Activated T-cell treated with anti-CD3 and anti-CD28 coated beads for 24 hours (primary cell): ENCODE results near the gene MBD5.

Experiments
- DNase-seq: peaks from one replicate; pipeline ENCODE4 v3.0.0-alpha.2; 2020; ENCODE audit warnings: low read depth

The MBD5 gene

DNA sequence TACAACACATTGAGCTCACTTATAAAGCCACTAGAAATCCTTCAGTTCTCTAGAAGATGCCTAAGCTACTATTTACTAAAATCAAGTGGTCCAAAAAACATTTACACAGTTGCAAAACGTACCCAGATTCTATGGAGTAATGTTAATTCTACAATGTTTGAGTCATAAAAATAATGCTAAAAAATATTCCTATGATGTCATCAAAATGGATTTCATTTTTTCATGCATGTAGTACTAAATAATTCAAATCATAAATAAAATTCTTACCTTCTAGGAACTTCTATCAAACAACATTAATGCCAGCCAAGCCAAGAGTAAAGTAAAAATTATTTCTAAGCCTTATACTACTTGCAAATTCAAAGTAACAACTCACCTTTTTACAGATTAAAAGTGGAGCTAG, 454.7 kb downstream of the MBD5 start:
- DNase-seq, result no peak

DNA sequence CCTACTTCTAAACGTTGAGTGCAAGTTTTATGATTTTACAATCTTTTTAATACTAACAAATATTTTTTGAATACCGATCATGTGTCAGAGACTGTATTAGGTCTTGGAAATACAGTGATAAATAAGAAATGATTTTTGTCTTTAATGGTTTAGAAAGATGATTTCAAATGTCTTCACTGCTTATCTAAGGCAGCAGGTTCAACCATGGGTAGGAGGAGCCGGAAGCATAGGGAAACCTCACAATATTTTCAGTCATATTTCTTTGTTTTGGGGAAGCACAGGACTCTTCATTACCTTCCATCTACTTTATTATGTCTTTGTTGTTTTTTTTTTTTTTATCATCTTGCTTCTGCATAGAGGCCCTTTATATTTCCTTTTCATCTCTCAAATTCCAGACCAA, 458.5 kb downstream of the MBD5 start:
- DNase-seq, result no peak

DNA sequence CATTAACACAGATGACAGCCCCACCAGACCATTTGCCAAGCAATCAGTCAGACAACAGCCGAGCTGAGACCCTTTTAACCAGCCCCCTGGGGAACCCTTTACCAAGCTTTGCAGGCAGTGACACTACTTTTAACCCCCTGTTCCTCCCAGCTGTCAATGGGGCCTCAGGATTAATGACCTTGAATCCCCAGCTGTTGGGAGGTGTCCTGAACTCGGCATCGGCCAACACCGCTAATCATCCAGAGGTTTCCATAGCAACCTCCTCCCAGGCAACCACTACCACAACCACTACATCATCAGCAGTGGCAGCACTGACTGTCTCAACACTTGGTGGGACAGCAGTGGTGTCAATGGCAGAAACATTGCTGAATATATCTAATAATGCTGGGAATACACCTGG, 462.8 kb downstream of the MBD5 start:
- no peak for DNase-seq

DNA sequence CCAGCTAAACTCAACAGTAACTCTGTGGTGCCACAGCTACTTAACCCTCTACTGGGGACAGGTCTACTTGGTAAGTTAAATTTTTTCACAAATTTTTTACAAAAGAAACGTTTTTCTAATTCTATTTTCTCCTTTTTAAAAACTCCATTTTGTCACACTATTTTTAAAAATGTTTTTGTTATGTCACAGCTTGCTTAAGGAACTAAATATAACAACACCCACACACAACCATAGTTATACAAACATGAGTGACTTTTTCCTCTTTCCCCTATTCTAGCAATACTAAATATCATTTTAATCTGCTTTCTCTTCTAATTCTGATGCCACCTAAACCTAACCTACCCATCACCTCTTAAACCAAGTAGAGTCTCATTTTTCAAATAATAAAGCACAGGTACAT, 463.2 kb downstream of the MBD5 start:
- DNase-seq, result no peak

DNA sequence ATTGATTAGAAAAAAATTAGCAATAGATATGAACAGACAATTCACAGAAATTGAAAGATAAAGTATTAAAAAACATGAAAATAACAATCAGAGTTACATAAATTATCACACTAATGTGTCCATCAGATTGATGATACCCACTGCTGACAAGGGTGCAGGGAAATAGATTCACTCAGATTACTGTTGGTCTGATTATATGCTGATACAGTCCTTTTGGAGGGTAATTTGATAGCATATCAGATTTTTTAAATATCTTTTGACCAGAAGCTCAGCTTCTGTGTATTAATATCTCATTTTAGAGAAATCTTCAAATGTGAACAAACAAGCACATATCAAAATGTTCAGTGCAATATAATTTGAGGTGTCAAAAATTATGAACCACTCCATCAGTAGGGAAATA, 465.8 kb downstream of the MBD5 start:
- no peak for DNase-seq

DNA sequence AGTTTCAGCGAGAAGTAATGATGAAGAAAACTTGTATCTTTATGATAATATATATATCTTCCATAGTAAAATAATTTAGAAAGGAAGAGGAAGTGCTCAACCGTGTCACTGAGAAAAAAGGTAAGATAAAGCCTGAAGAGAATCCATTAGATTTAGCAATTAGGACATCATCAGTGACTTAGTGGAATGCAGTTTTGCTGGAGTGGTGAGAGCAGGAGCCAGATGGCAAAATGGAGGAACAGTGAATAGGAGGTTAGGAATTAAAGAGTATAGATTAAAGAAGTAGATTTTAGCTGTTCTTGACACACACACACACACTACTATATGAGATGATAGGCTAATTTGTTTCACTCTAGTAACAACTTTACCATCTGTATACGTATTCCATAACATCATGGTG, 466.5 kb downstream of the MBD5 start:
- DNase-seq, result no peak

DNA sequence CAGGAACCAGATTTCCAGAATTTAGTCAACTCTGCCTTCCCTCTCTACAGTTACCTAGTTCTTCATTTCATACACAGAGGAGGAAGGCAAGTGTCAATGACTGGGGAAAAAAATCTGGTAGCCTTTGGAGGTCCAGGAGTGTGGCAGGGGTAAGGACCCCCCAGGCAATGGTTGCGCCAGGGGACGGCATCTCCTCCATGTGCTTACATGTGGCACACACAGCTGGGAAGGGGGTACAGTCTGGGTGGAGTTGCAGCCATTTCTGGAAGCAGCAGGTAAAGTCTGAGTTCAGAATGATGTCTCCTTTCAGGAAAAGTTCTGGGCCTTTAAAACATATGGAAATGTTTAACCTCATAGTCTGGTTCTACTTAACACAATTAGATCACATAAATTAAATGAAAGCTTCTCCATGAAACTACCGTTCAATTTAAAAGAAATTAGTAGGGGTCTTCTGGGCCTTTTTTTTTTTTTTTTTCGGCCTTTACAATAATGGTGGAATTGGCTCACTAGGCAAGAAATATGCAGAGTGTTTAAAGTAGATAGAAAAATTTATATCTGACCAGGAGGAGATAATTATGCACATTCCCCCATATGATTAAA, 470.0 kb downstream of the MBD5 start:
- DNase-seq, result no peak

DNA sequence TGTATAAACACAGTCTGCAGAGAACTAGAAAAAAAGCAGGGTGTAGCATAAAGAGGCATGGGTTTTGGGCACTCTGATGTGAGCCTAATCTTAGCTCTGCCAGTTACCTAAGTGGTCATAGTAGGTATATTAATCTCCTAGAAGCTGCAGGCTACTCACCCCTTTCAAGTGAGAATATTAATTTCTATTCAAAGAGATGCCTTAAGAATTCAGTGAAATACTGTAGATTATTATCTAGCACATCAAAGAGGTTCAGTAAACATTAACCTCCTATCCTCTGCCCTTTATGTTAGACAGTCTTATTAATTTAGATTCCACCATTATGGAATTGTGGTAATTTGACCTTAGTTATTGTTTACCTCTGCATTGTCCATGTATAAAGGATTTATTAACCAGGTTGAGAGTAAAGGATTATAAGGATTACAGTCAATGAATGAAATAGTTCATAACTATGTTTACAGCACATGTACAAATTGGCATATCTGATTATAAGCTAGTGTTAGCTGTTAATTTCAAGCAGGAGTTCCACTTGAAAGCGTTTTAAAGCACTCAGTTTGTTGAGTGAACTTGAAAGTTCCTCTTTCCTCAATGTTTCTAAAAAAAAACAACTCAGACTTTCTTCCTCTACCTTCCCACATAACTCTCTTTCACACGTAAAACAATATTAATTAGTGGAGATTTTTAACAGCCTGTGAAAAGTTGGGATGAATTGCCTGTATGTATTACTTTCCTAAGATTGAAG, 473.1 kb downstream of the MBD5 start:
- no peak for DNase-seq

DNA sequence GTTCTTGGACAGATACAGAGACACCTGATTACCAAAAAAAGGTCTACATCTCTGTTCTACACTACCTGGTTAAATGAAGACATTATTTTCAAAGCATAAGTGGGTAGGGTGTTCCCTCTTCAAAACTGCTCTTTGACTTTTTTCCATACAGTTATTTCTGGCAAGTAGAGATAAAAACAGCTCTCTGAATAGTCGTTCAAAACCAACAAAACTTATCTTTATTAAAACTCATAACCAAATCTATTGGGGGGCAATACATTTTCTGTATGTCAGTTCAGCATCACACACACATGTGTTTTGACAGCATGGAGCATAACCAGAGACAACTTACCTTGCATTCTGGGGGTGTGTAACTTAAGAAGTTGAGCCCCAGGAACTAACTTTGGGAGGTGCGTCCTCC, 474.7 kb downstream of the MBD5 start:
- DNase-seq, result no peak

DNA sequence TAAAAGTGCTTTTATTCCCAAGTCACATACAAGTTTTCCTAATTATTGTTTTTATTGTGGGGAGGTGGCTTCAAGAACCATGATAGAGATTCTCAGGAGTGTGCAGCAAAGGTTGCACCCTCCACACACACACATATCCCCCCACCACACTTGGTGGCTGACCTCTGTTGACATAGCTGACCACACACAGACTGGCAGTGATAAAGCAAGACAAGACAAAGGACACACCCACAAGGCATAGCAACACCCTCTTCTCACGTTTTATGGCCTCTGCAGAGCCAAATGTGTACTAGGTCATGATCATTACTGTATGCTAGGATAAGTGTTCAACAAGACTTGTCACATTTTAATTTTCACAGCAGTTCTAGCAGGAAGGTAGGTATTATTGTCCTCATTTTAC, 480.7 kb downstream of the MBD5 start:
- no peak for DNase-seq

DNA sequence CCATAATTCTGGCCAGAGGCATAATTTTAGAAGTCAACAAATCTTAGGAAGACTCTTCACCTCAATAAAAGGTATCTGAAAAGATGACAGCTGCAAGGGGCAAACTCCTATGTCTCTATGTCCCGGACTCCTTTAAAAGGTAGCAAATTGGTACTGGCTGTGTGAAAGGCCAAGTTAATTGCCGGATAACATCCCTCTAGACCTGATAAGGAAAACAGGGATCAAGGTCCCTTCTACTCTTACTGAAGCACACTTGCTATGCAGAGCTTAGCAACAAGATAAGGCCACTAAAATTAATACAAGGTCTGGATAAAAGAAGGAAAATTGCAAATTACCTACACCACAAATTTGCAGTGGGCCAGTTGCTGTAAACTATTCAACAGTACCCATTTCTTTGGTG, 482.6 kb downstream of the MBD5 start:
- DNase-seq, result no peak

DNA sequence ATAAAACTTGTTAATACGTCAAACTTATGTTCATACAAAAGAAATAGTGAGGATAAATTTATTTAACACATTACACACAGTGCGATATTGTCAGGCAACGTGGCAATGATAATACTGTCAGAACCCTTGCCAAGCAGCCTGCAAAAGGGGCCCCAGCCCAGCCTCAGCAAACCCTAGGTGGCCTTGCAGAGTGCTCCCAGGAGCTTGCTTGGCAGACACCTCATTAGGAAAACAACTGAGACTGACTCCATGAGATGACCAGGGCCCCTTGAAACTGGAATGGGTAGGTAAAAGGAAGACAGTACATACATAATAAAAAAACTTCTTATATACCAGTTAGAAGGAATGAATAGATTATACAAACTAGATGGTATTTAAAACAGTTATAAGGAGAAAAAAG, 487.1 kb downstream of the MBD5 start:
- DNase-seq, result no peak

DNA sequence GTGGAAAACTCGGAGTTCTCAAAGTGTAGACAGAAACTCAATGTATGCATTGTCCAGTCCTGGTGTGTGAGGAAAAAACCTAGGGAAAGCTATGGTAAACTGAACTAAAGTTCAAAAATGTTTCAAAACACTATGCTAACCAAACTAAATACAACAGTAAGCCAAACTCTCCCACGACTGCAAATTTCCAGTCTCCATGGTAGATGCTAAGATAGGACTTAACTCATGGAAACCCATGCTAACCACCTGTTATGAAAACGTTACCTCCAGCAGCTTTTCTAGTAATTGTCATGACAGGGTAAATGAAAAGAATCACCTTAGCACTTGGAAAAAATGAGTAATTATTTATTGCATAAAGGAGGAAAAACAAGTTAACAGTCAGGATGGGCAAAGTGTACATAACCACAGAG, 488.0 kb downstream of the MBD5 start:
- DNase-seq, result no peak

DNA sequence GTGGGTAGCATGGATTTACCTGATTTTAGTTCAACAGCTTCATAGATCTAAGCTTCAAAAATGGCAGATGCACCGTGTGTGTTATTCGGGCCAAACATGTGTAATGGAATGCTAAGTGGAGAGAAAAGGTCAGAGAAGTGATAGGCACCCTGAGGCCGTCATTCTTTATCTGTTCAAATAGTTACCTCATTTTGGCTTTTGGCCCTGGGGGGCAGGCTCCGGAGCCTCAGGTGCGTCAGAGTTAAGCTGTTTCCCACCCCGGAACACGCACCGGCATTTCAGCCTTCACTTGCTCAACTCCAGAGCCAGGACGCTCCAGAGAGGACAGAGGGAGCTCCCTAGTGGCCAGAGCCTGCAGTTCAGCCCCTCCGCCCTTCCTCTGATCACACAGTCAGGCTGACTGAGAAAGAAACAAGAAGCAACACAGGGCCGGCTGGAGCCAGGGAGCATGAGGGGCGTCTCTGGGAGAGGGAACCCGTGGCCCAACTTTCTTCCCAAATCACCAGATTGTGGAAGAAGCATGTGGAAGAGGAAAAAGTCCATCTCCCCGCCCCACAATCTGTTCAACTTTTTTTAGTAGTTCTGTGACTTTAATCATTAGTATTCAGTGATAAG, 488.5 kb downstream of the MBD5 start:
- DNase-seq, result peak; percentile 78

DNA sequence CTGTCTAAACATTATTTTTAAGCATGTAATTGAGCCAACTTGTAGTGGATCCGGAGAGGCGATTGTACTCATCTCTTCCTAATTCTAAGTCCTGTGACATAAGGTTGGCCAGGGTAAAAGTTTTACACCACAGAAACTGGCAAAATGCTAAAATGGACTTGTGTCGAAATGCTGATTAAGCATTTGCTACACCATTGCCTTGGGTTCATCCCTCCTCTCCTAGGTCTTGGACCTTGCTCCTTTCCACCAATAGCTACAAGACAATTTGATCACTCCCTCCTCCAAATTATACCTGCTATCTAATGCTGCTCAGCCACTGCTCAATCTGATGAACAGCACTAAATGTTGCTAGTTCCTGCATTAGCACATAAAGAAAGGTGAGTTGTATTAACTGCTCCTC, 491.0 kb downstream of the MBD5 start:
- DNase-seq, result no peak

DNA sequence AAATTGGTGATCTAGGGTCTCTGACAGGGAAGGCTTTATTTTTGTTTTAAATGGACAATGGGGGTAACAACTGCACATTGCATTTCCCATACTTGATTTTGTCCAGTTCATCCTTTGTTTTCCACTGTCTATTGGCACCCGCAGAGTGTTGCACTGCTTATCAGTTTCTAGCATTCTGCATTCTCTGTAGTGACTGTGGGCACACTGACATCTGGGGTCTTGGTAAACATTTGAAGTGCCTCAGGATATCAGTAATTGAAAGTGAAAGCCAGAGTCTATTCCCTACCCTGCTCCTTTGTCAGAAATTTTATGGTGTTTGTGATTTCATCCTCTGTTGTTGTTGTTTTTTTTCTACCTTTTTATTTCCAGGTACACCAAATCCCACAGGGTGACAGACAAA, 491.6 kb downstream of the MBD5 start:
- DNase-seq, result no peak

DNA sequence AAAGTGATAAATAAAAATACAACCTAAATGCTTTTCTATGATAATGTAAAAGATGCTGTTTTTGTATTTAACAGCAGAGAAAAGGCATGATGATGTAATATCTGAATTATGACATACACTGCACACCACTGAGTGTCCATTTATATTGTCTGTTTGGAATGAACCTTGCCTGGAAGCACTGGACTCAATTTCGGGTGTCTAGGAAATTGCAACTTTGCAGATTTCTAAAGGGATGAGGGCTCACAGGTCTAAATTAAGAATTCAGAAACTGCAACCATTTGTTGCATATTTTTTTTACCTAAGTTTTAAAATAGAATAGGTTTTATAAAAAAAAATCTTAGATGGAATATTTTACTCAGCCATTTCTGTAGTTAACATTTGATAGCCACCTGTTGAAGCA, 492.5 kb downstream of the MBD5 start:
- no peak for DNase-seq

DNA sequence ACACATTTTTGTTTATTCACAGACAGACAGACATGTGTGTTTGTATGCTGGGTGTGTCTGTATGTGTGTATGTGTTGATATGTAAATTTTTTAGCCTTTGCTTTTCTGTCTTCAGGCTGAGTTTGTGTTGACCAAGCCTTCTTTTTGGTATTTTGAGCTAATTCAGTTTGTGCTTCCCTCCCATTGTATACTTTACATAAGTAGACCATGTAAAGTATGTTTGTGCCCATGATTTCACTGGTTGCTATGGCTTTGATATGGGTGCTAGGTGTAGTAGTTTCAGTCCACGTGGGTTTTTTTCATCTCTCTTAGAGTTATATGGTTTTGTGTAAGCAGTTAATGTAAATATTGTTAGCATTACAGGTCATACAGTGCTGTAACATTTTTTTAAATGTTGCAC, 494.2 kb downstream of the MBD5 start:
- DNase-seq, result no peak

DNA sequence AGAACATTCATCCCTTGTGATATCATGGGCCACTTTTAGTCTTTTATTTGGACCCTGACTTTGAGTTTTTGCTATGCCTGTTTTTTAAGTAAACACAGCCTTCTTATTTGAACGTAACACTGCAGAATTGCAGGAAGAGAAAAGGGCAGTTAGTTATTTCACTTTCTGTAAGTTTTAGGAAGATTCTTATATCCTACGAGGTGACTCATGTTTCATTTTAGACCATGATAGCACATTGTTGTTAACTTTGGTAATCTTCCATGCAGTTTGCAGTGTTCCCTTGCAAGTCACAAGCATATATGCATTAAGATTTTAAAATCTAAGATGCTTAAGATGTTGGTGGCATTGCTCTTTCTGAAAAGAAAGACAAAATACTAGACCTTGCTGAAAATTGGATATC, 495.1 kb downstream of the MBD5 start:
- no peak for DNase-seq

DNA sequence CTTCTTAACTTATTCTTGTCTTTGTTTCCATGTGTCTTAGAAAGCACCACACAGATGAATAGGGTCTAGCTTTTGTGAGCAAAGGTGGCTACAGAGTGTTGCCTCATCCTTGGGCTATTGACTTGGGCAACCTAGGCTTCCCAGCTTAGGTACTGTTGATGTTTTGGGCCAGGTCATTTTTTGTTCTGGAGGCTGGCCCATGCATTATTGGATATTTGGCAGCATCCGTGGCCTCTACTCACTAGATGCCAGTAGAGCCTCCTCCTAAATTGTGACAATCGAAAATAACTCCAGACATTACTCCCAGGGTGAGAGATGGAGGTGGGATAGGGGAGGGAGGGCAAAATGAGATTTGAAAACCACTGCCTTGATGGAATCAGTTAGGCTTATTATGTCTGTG, 496.4 kb downstream of the MBD5 start:
- DNase-seq, result no peak

DNA sequence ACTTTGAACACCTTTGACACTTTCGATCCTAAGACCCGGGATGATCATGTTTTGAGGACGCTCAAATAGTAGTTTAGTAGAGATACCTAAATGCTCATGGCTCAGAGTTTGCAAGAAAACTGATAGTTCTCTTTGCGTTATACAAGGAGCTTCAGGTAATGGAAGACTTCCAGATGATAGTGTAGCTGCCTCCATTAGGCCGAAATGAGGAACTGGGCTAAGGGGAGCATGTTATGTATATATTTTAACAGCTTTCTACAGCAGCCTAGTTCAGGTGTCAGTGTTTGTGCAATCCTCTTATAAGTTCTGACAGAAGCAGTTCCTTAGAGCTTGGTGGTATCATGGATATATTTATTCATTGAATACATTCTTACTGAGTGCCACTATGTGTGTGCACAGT, 496.9 kb downstream of the MBD5 start:
- DNase-seq, result no peak

DNA sequence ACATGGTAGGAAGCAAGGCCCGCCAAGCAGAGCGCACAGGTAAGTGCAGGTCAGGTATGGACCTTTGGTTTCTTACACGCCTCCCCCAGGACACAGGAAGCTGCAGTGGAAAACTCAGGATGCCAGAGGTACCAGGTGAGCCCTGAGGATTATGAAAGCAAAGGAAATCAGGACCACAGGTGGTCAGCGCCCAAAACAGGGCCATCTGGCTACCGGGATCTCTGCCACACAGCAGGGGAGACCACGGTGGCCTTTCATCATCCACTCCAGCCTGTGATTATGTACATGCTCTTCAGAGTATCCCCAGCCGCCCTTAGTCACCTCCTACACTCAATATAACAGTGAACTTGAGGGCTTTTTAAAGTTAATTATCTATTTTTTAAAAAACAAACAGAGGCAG, 498.1 kb downstream of the MBD5 start:
- no peak for DNase-seq

DNA sequence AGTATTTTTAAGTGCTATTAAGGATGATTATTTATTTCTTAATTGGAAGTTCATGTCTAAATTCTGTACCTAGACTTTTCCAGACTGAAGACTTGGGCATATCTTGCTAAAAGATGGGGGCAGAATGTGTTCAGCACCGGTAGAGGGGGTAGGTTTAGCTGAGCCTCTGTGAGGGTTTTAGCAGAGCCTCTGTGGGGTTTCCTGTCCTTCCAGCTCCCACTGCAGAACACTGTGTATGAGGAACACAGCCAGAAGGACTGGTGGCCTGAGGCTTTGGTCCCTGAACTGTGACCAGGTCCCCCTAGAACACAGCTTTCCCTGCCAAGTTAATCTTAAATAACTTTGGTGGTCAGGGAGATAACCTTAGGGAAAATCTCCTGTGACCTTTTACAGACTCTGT, 500.3 kb downstream of the MBD5 start:
- DNase-seq, result no peak

DNA sequence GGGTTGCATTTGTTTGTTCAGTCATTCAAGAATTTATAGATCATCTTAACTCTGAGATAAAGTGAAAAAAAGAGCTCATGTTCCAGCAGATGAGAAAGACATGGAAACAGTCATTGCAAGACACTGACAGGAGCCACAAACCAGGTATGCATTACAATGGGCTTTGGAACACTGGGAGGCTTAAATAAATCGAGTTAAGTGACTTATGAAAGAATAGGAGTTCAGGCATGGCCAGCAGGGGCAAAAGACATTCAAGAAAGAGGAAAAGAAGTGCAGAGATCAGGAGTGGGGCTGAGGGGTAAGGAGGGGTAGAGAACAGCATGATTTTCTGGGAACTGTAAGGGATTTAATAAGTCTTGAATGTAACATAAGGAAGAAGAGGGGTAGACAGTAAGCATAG, 502.4 kb downstream of the MBD5 start:
- DNase-seq, result no peak
